ENCODE data around the gene SPOCD1.
A peak's percentile ranks its signal among the peaks of the same experiment; 100 is the strongest.

Gene SPOCD1

DNA sequence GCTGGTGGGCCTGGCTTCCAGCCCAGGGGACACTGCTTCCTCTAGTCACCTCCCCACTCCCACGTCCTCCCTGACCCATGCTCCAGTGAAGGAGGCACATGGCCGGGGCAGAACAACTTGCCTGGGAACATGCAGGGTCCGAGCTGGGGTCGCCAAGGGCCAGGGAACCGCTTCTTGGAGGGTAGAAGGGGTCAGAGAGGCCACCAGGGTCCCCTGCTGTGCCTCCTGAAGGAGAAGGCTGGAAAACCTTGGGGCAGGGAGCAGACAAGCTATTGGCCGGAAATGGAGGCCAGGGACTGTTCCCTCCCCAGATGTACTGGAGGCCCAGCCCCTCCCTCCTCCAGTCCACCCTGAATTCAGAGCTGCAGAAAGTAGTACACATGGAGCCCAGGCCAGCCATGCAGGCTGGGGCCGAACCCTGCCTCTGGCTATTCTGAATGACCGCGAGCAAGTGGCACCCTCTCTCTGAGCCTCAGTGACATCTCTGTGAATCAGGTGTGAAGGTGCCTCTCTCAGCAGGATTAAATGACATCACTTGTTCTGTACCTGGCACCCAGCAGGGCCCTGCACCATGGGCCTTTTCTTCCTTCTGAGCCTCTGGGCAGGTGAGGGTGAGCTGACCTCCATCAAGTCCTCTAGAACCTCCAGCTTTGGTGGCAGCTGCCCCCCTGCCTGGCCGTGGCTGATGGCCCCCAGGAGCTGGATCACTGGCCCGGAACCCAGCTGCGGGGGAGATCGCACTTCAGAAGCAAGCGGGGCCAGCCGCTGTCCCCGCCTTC lies 15.7 kb downstream of the SPOCD1 start:
- peak; percentile 19 for DNase-seq

DNA sequence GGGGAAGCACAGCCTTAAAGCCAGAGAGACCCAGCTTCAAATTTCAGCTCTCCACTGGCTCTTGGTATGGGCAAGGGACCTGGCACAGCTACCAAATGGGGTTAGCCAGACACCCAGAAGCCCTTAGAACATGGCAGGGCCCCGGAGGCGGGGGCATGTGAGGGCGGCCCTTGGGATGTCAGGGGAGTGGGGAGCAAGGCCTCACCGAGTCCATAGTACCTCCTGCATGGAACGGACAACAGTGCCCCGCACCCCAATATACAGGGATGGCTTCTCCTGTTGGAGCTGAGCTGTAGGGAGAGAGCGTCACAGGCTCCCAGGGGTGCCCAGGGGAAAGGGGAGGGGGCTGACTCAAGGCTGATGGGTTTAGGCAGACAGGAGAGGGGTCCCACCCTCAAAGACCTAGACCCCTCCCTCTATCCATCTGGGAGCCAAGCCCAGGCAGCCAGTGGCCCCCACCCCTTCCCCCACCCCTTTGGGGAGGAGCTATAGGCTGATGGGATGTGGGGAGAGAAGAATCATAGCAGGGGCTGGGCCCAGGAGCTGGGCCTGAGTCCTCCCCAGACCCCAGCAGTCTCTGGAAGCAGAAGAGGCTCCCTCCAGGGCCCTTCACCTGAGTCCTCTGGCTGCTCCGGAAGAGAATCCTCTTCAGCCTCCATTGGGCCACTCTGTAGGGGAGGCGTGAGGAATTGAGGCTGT lies 16.5 kb downstream of the SPOCD1 start:
- no peak for DNase-seq

DNA sequence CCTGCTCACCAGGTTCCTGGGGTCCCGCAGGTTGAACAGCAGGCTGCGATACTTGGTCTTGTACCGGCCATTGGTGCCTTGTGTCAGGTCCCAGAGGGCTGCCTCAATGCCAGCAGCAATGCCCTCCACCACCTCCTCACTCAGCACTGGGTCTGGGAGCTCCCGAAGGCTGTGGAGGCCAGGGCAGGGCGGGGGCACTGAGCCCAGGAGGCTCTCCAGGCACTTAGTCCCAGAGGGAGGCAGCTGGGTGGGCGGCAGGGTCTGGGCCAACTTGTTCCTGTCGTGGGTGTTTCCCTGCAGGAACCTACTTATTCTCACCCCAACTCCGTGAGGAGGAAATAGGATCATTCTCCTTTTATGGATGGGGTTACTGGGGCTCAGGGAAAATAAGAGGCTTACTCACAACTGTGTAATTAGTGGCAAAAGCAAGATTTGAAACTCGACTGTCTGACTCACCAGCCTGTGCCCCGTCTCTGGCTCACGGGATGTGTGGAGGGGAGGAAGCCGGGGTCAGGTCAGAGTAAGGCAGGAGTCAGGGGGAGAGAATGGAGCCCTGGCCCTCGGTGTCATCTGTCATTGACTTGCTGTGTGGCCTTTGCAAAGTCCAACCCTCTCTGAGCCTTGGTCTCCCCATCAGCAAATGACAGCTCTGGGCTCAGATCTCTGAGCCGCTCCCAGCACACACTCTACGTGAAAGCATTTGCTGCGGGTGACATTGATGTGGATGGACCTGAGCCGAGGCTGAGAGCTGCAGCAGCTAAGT lies 17.2 kb downstream of the SPOCD1 start:
- DNase-seq: peak; percentile 63

DNA sequence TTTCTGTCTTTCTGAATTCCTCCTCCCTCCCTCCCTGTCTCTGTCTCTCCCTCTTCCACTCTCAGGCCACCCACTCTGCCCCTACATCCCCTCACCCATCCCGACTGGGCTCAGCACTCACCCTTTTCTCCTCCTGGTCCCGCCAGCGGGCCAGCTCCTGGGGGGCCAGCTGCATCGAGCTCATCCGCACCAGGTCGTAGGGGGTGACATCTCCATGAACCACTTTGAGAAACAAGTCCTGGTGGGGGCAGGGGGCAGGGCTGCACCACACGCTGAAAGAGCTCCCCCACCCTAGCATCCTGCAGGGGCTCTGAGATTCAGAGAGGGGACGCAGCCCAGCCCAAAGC lies 17.8 kb downstream of the SPOCD1 start:
- no peak for DNase-seq

DNA sequence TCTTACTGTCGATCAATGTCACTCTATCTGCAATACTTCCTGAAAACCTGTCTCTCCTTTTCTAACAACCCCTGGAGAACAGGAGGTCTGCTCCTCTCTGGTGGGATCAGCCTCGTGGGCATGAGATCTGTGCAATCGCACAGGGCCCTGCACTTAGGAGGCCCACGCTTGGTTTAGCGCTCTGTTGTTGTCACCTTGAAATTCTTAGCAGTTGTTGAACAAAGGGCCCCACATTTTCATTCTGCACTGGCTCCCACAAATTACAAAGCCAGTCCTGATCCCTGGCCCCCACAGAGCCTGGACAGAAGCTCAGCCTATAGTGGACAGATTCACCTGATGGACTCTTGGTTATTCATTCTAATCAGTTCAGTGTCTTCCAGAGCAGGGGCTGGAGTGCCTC lies 18.6 kb downstream of the SPOCD1 start:
- no peak for DNase-seq

DNA sequence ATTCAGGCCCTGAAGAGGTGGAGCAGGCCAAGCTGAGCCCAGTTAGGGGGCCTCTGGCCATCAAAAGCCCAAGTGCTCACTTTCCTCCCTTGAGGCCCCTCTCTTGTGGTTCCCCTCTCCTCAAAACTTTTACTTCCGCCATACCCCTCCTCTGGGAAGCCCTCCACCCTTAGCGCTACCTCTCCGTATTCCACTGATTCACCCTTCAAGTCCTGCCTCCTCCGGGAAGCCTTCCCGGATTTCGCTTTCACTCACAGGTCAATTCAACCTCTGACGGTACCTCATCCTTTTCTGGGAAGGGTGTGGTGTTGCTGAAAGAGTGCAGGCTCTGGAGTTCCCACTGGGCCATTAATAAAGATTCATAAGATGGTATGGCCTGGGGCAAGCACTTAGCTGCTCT lies 19.1 kb downstream of the SPOCD1 start:
- DNase-seq: peak; percentile 10

DNA sequence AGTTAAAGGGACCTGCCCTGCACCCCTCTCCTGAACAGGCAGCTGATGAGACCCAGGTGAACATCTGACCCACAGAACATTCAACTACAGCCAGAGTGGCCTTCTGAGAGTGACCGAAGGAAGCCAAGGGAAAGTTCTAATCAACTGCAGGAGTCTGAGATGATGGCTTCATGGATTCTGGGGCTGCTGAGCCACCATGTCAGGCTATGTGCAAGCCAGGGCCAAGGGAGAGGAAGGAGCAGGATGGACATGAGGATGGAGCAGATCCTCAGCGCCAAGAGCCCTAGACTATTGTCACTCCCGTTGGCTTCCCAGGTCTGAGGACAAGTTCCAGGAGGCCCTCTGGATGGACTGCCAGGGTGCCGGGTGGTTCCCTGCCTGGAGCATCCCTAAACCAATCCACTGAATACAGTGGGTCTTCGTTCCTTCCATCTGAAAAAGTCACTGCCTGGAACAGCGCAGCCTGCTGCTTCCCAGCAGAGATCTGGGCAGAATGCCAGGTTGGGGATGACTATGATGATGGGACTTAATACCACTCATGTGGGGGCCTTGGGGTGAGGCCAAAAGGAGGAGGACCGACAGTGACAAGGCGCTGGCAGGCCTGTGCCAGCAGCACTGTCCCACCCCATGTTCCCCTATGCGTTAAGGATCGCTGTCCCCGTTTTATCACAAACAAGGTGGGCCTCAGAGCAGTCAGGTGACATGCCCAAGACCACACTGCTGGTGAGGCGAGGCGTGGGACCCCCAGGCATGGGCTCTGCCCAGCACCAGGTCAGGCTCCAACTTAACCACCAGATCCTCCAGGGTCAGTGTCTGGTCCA lies 19.8 kb downstream of the SPOCD1 start:
- DNase-seq: peak; percentile 20

DNA sequence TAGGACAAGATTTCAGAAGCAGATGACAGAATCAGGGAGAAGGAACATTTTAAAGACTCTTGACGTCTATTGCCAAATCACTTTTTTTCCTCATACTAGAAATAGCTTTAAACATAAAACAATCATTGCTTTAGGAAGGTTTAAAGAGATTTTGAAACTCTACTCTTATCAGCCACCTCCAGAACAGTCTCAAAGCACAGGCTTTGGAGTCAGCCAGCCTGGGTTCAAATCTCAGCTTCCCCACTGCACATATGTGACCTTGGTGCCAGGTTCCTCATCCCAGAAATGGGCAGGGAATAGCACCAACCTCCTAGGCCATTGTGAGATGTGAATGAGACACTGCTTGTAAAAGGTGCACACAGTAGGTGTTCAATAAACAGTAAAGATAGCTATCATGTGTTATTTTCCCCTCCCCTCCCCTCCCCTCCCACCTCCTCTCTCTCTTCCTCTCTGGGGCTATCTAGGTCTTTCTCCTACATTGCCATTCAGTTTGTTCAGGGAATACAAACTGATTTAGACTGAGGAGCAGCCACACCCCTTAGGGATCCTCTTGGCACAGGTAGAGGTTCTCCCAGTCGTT lies 20.6 kb downstream of the SPOCD1 start:
- DNase-seq: peak; percentile 10

DNA sequence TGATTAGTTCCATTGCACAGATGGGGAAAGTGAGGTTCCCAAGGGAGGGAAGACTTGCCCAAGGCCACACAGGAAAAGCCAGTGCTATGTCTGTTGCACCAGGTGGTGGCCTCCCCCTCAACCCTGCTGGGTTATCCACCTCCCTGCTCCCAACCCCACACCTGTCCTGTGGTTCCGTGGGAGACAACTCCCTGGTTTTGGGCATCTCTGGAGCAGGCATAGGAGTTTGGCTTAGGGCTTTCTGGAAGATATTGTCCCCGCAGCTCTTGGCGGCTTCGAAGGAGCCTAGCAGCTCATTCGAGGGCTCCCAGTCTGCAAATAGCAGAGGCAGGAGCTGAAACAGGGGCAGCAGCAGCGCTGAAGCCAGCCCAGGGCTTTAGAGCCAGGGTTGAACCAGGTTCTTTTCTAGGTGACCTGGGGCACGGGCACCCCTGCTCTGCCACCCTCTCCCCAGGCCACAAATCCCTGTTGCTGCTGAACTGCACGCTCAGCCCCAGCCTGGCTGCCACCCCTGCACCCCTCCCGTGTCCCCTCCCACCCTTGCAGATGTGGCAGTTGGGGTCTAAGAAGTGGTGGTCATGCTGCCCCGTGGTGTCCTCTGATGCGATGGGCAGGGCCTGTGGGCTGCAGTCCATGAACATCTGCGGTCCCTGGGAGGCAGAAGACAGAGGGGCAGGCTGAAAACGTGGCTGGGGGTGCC lies 22.1 kb downstream of the SPOCD1 start:
- peak; percentile 14 for DNase-seq

DNA sequence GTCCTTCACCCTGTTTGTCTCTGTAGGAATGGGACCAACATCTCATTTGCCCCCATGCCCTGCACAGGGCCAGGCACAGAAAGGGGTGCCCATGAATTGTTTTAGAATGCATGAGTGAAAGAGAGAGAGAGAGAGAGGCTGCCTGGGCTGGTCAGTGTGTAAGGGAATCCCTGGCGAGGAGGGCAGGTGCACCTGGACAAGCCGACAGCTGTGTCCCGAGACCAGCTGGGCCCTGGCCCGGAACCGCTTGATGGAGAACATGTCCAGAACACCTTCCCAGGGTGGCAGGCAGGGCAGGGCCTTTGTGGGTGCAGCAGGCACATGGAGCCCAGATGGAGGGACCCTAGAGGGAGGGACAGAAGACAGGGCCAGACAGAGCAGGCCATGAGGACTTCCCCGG lies 22.7 kb downstream of the SPOCD1 start:
- peak; percentile 15 for DNase-seq

DNA sequence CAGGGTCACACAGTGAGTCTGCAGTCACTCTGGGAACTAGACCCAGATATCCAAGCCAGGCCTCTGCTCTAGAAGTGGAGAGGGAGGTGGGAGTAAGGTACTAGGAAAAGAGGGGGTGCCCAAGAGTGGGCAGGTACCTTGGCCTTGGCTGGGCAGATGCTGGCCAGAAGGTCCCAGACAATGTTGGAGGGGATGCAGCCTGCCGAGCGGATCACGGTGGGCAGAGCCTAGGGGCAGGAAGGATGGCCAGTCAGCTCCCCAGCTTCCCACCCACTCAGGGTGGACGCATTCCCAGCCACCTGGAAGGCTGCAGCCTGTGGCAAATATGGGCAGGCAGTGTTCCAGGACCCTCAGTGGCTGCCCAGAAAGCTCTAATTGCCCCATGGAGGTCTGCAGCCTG lies 23.3 kb downstream of the SPOCD1 start:
- no peak for DNase-seq

DNA sequence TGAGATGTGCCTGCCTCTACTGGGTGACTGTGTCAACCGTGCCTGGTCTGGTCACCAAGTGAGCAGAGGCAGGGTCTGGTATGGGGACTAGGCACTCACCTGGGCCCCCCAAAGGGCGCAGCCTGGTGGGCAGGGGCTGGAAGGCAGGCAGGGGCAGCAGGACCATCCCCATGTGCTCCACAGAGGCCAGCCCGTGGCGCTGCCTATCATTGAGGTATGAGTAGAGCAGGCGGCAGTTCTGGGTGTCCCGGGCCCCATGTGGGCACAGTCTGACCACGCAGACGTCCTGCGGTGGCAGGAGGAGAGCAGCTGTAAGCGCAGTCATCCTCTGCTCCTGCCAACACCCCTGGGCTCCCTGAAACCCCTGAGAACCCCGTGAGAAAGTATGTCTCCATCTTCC lies 23.7 kb downstream of the SPOCD1 start:
- DNase-seq: no peak

DNA sequence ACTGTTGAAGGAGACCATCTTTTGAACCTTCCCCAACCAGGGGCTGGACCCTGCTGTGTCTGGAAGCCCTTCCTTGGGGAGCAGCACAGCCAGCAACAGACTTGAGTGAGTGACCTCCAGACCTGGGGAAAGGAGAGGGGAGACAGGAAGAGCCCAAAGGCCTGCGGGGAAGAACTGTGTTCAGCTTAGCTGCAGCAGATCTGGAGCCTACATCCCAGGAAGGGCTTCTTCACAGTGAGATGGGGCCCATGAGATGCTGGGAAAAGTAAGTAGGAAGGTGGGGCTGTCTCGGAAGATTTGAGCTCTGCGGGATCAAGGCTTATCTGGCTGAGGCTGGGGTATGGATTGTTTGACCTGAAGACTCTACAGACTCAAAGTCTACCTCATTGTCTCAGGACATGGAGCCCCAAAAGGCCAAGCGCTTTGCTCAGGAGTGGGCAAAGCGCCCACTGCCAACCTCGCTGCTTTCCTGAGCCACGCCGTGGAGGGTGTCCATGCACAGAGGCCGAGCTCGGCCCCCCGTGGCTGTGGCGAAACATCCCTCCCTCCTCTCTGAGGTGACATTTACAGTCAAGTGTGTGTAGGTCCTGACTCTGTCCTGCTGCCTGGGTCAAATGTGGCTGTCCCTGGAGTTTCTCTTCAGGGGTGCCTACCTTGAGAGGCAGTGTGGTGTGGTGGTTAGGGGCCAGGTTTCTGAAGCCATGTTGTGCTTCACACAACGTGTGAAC lies 24.5 kb downstream of the SPOCD1 start:
- DNase-seq: no peak

DNA sequence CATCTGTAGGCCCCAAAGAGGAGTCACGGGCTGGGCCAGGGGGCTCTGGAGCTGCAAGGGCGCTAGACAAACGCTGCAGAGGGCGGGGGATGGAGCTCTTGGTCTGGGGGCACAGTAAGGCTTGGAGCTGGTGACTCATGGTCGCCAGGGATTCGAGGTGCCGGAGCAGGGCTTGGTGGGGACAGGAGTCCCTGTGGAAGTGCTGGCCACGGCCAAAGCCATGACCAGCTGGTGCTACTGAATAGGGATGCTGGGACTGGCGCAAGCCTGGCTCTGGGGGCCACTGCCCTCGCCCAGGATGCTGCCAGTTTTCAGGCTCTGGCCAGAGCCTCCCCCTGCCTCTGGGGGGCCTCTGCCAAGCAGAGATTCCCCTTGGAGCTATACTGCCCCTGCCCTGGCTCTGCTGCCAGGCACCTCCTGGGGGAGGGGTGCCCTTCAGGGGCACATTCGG lies 25.2 kb downstream of the SPOCD1 start:
- no peak for DNase-seq

DNA sequence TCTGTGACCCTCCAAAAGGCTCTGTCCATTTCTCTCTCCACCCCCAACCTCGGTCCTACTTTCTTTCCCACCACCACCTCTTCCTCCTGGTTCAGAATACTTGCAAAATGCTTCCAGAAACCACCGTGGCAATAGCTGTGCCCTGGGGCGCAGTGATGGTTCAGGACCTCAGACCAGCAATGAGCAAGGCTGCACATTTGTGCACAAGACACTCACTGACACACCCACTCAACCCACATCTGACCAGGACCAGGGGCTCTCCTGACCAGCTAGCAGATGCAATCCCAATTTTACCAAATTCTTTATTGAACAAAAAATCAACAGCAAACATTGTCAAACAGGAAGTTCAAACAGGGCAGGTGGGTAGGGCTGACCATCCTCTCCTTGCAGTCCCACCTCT lies 25.7 kb downstream of the SPOCD1 start:
- no peak for DNase-seq

DNA sequence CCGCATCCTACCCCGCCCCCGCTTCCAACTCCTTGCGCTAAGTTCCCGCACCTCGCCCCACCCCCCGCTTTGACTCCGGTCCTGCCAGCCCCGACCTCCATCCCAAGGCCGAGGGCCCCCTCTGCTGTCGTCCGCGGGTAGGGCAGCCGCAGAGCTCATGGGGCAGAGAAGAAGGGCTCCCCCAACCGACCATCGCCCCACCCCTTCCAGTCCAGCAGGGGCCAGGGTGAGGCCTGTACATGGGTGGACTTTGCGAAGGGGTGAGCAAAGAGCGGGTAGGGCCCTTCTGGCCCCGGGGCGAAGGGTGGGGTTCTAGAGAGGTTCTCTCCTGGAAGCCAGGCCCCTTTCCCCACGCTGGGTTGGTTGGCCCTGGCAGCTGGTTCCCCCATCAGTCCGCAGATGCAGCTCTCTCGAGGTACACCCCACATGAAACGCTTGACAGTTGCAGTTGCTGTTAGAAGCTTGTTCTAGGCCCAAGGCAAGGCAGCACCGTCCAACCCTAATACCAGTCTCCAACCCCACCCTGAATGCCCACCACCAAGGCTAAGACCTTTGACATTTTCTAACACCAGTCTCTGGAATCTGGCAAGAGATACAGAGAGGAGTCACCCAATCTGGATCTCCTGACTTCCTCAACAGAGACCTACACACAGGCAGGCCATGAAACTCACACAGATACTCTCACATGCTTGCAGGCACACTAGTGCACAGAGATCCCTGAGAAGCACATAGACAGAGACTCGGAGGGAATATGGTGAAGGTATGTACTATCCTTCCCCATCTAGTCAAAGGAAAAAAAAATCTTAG lies 26.4 kb downstream of the SPOCD1 start:
- peak; percentile 100 for DNase-seq

DNA sequence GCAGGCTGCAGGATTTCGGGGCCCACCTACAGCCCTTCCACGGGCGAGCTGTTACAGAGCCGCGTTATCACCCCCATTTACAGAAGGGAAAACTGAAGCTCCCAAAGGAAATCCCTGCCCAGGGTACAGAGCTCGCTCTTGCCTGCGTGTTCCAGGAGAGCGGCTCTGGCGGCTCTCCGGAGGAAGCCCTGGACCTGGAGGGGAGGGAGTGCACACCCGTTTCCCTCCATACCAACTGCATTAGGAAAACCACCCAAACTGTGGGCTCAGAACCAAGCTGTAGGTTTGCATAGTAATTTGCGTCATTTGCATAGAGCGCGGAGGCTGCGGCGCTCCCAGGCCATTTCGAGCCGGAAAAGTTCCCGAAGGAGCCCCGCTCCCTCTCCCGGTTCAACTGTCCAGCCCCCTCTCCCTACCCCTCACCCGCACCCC lies 27.0 kb downstream of the SPOCD1 start:
- no peak for DNase-seq

DNA sequence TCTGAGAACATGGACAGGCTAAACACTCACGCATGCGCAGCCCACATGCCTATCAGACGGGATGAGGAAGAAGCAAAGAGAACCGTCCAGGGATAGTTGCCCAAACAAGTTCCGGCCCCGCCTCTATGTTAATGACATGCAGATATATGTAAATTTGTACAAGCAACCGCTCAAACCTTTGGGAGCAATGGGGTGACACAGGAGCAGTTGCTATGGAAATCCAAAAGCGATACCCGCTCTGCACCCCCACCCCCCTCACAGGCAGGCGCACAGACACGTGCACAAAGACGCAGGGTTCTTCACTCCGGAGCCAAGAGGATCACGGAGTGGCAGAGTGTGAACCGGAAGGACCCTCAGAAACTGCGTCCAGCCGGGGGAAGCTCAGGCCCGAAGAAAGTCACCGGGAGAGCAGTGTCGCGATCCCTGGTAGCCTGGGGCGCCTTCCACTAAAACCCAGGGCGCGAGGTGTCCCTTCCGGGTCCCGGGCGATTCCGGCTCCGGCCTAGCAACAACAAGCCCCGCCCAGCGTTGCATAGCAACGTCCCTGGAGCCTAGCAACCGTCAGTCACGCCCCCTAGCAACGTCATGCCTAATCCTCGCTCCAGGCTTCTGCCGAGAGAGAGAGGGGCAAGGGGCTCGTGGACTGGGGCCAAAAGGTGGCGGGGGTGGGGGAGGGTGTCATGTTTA lies 27.5 kb downstream of the SPOCD1 start:
- DNase-seq: peak; percentile 98

DNA sequence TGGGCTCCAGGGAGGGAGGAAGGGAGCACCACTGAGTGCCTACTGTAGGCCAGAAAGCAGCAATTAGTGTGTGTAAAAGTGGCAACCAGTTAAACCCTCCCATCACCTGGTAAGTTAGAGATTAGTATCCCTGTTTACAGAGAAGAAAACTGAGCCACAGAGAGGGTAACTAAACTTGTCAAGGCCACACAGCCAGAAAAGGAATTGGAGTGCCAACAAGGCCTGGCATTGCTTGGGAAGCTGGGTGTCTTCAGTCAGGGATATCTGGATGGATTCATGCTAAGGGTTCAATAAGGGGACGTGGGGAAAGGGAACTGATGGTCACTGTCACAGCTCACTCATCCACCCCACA lies 28.1 kb downstream of the SPOCD1 start:
- no peak for DNase-seq

DNA sequence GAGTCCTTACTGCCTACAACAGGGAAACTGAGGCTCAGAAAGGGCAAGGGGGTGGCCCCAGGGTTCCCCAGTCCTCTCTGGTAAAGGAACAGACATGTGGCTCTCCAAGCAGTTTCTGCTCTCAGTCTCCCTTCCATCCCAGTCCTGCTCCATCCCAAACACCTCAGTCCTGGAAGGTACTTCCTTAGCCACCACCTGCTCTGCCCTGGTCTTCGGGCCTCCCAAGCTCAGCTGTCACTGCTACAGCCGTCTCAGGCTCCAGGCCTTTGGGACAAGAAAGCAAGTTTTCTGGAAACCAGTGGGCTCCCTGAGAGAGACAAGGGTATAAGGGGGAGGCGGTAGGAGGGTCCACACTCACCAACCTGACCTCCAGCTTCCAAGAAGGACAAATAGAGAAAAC lies 28.6 kb downstream of the SPOCD1 start:
- no peak for DNase-seq
